ENCODE results near the gene SRSF6. TPM values are rescaled to one million over a fixed set of nuclear protein-coding genes. Genes with fewer than 3 reads are reported as not detected.

The SRSF6 gene
- total RNA-seq, 1 donor from 2014 or later, result 150 TPM

- peaks cover 54% of the 10 kb centered on the region for H3K79me2 ChIP-seq (ENCODE audit: insufficient read depth, low read length)
- FAIRE-seq, result no peak
- DNase-seq (ENCODE audit: low read depth), result no peak
- peaks cover 8% of the 10 kb centered on the region for H3K4me1 ChIP-seq (ENCODE audit: insufficient read depth, low read length)
- no peak overlapping the region for H3K4me2 ChIP-seq (ENCODE audit: low read length)
- H3K36me3 ChIP-seq (ENCODE audit: insufficient read depth, low read length), result peaks cover 68% of the 10 kb centered on the region
- no peaks in the 10 kb centered on the region for H3K9me3 ChIP-seq (ENCODE audit: insufficient read depth, low read depth, low read length)
- H3K27me3 ChIP-seq (ENCODE audit: insufficient read depth, low read length), result no peaks in the 10 kb centered on the region
- H3K4me3 ChIP-seq (ENCODE audit: insufficient read depth, low read depth, low read length), result no peak overlapping the region
- H3K27ac ChIP-seq (ENCODE audit: low read depth, low read length), result no peak overlapping the region
- Mint-ChIP-seq H3K4me3 (ENCODE audit: unreplicated experiment) (no peak overlapping the region), H3K27me3 (ENCODE audit: low read depth, unreplicated experiment) (no peaks in the 10 kb centered on the region), H3K27ac (ENCODE audit: unreplicated experiment) (no peak overlapping the region), H3K9me3 (ENCODE audit: unreplicated experiment) (no peaks in the 10 kb centered on the region), H3K4me1 (ENCODE audit: low read depth, unreplicated experiment) (peaks cover 7% of the 10 kb centered on the region), H3K36me3 (ENCODE audit: low read depth, unreplicated experiment) (peaks cover 27% of the 10 kb centered on the region)
- no peak overlapping the region for H3K9ac ChIP-seq (ENCODE audit: low read length)
- TF ChIP-seq EZH2 (IDR thresholded peaks at IDR 0.05; ENCODE audit: insufficient read depth, low read length), result no peak
- TF ChIP-seq CTCF (IDR thresholded peaks at IDR 0.05; ENCODE audit: insufficient read depth, low read depth, low read length), result no peak
- H4K20me1 ChIP-seq (ENCODE audit: insufficient read depth, low read length), result peaks cover 92% of the 10 kb centered on the region
- no peak overlapping the region for H2AFZ ChIP-seq (ENCODE audit: low read depth, low read length)
Observed at GRCh38 chr20:43464219-43464790, 6.6 kb downstream of the SRSF6 start.

- peaks cover 4% of the 10 kb centered on the region for H3K4me1 ChIP-seq (ENCODE audit: insufficient read depth, low read length)
- Mint-ChIP-seq H3K9me3 (ENCODE audit: unreplicated experiment) (no peaks in the 10 kb centered on the region), H3K4me3 (ENCODE audit: unreplicated experiment) (no peak overlapping the region), H3K4me1 (ENCODE audit: low read depth, unreplicated experiment) (peaks cover 10% of the 10 kb centered on the region), H3K27ac (ENCODE audit: unreplicated experiment) (no peak overlapping the region), H3K36me3 (ENCODE audit: low read depth, unreplicated experiment) (peaks cover 22% of the 10 kb centered on the region), H3K27me3 (ENCODE audit: low read depth, unreplicated experiment) (no peaks in the 10 kb centered on the region)
- DNase-seq (ENCODE audit: low read depth) (no peak), FAIRE-seq (no peak)
- H3K27me3 ChIP-seq (ENCODE audit: insufficient read depth, low read length), result no peaks in the 10 kb centered on the region
- H3K79me2 ChIP-seq (ENCODE audit: insufficient read depth, low read length), result peaks cover 42% of the 10 kb centered on the region
- no peak overlapping the region for H2AFZ ChIP-seq (ENCODE audit: low read depth, low read length)
- H3K9me3 ChIP-seq (ENCODE audit: insufficient read depth, low read depth, low read length), result no peaks in the 10 kb centered on the region
- peaks cover 56% of the 10 kb centered on the region for H3K36me3 ChIP-seq (ENCODE audit: insufficient read depth, low read length)
- H3K27ac ChIP-seq (ENCODE audit: low read depth, low read length), result no peak overlapping the region
- peaks cover 87% of the 10 kb centered on the region for H4K20me1 ChIP-seq (ENCODE audit: insufficient read depth, low read length)
- H3K9ac ChIP-seq (ENCODE audit: low read length), result no peak overlapping the region
- no peak for TF ChIP-seq EZH2 (IDR thresholded peaks at IDR 0.05; ENCODE audit: insufficient read depth, low read length)
- TF ChIP-seq CTCF (IDR thresholded peaks at IDR 0.05; ENCODE audit: insufficient read depth, low read depth, low read length), result no peak
- H3K4me2 ChIP-seq (ENCODE audit: low read length), result no peak overlapping the region
- H3K4me3 ChIP-seq (ENCODE audit: insufficient read depth, low read depth, low read length), result no peak overlapping the region
Observed at GRCh38 chr20:43465625-43465943, 7.9 kb downstream of the SRSF6 start.

GRCh38 chr20:43467589-43467988, 9.9 kb downstream of the SRSF6 start:
- peaks cover 38% of the 10 kb centered on the region for H3K36me3 ChIP-seq (ENCODE audit: insufficient read depth, low read length)
- peaks cover 68% of the 10 kb centered on the region for H4K20me1 ChIP-seq (ENCODE audit: insufficient read depth, low read length)
- no peaks in the 10 kb centered on the region for H3K27me3 ChIP-seq (ENCODE audit: insufficient read depth, low read length)
- H3K4me2 ChIP-seq (ENCODE audit: low read length), result no peak overlapping the region
- TF ChIP-seq EZH2 (IDR thresholded peaks at IDR 0.05; ENCODE audit: insufficient read depth, low read length) (no peak), CTCF (IDR thresholded peaks at IDR 0.05; ENCODE audit: insufficient read depth, low read depth, low read length) (no peak)
- no peaks in the 10 kb centered on the region for H3K9me3 ChIP-seq (ENCODE audit: insufficient read depth, low read depth, low read length)
- Mint-ChIP-seq H3K4me3 (ENCODE audit: unreplicated experiment) (no peak overlapping the region), H3K9me3 (ENCODE audit: unreplicated experiment) (no peaks in the 10 kb centered on the region), H3K27me3 (ENCODE audit: low read depth, unreplicated experiment) (no peaks in the 10 kb centered on the region), H3K4me1 (ENCODE audit: low read depth, unreplicated experiment) (peaks cover 5% of the 10 kb centered on the region), H3K36me3 (ENCODE audit: low read depth, unreplicated experiment) (peaks cover 18% of the 10 kb centered on the region), H3K27ac (ENCODE audit: unreplicated experiment) (no peak overlapping the region)
- H3K79me2 ChIP-seq (ENCODE audit: insufficient read depth, low read length), result peaks cover 22% of the 10 kb centered on the region
- DNase-seq (ENCODE audit: low read depth), result no peak
- FAIRE-seq, result no peak
- H3K4me3 ChIP-seq (ENCODE audit: insufficient read depth, low read depth, low read length), result no peak overlapping the region
- H3K27ac ChIP-seq (ENCODE audit: low read depth, low read length), result no peak overlapping the region
- H3K9ac ChIP-seq (ENCODE audit: low read length), result no peak overlapping the region
- H2AFZ ChIP-seq (ENCODE audit: low read depth, low read length), result no peak overlapping the region
- H3K4me1 ChIP-seq (ENCODE audit: insufficient read depth, low read length), result no peaks in the 10 kb centered on the region
